ENCODE measurements around the gene FADD. TPM values are rescaled to one million over a fixed set of nuclear protein-coding genes. Genes with fewer than 3 reads are reported as not detected.

FADD gene
- total RNA-seq, 2 donors from 2014 or later: 36.6 to 37.7 TPM

DNA sequence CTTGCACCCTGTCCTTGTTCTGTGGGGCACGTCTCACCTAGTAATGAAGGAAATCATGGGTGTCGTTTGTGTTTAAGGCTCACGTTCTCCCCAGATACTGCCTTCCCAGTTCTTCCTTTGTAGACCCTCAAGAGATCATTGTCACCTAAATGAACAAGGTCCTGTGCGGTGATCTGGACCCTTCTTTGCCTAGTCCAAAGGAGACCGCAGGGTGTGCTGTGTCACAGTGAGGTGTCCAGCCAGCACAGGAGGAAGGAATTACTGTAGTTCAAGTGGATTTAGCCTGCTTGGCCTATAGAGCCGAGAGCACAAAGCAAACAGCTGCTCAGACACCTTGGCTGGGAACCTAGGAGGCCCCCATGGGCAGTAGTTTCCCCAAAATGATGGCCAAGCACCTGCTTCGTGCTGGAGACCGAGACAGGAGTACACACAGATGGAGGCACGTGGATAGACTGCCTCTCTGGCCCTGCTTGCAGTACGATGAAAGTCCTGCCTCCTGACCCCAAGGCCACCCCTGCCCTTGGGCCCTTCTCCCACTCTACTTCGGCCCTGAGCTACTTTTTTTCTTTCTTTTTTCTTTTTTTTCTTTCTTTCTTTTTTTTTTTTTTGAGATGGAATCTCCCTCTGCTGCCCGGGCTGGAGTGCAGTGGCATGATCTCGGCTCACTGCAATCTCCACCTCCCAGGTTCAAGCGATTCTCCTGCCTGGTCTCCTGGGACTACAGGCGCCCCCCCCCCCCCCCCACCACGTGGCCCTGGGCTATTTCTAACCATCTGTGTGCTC is 48.0 kb downstream of the FADD start:
- Histone ChIP-seq H3K36me3 (no peaks in the 10 kb centered on the region), H3K9ac (ENCODE audit: low read depth in 2 of 2, low read length in 2 of 2) (no peak overlapping the region), H3K4me1 (no peaks in the 10 kb centered on the region), H3K27ac (no peak overlapping the region), H3K9me3 (no peaks in the 10 kb centered on the region), H3K27me3 (no peaks in the 10 kb centered on the region), H3K4me3 (no peak overlapping the region)
- intact Hi-C loops (cut with DNase I): no loop called here
- TF ChIP-seq, protein P1, sequence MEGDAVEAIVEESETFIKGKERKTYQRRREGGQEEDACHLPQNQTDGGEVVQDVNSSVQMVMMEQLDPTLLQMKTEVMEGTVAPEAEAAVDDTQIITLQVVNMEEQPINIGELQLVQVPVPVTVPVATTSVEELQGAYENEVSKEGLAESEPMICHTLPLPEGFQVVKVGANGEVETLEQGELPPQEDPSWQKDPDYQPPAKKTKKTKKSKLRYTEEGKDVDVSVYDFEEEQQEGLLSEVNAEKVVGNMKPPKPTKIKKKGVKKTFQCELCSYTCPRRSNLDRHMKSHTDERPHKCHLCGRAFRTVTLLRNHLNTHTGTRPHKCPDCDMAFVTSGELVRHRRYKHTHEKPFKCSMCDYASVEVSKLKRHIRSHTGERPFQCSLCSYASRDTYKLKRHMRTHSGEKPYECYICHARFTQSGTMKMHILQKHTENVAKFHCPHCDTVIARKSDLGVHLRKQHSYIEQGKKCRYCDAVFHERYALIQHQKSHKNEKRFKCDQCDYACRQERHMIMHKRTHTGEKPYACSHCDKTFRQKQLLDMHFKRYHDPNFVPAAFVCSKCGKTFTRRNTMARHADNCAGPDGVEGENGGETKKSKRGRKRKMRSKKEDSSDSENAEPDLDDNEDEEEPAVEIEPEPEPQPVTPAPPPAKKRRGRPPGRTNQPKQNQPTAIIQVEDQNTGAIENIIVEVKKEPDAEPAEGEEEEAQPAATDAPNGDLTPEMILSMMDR (IDR thresholded peaks at IDR 0.05): no peak
- no peak for DNase-seq

- Histone ChIP-seq H3K27ac (no peak overlapping the region), H3K4me1 (no peaks in the 10 kb centered on the region), H3K4me3 (no peak overlapping the region), H3K9me3 (no peaks in the 10 kb centered on the region), H3K36me3 (no peaks in the 10 kb centered on the region), H3K9ac (ENCODE audit: low read depth in 2 of 2, low read length in 2 of 2) (no peak overlapping the region), H3K27me3 (no peaks in the 10 kb centered on the region)
- DNase-seq: no peak
- TF ChIP-seq, protein P1 (IDR thresholded peaks at IDR 0.05): no peak
- intact Hi-C loops (cut with DNase I): no loop called here
Observed at GRCh38 chr11:70251659-70252321, 48.7 kb downstream of the FADD start.

GRCh38 chr11:70252844-70253243 is 49.7 kb downstream of the FADD start:
- H3K4me1 ChIP-seq: no peaks in the 10 kb centered on the region
- TF ChIP-seq, protein P1 (IDR thresholded peaks at IDR 0.05): no peak
- no peaks in the 10 kb centered on the region for H3K27me3 ChIP-seq
- H3K36me3 ChIP-seq: no peaks in the 10 kb centered on the region
- intact Hi-C loops (cut with DNase I): no loop called here
- no peak overlapping the region for H3K4me3 ChIP-seq
- no peaks in the 10 kb centered on the region for H3K9me3 ChIP-seq
- DNase-seq: no peak
- no peak overlapping the region for H3K27ac ChIP-seq
- no peak overlapping the region for H3K9ac ChIP-seq (ENCODE audit: low read depth in 2 of 2, low read length in 2 of 2)

DNA sequence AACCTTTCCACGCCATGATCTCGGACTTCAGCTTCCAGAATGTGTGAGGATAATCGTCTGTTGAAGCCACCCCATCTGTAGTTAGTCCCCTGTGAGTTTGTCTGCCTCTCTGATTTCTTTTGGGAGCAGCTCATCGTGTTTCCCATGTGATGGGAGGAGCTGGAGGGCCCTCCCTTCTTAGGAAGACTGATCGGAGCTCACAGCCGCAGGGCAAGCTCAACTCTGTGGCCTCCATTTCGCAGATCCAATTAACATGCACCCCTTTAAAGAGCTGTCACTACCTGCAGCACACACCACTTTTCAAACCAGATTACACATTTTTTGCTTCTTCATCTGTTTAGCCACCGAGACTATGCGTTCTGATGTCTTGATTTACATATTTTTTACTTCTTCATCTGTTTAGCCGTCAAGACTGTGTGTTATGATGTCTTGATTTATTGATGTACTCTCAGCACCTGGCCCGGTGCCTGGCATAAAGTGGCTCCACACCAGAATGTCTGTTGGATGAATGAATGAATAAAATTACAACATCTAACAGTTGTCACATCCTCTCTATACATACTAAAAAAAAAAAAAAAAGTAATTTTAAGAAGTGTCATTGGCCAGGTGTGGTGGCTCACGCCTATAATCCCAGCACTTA is 52.5 kb downstream of the FADD start:
- Histone ChIP-seq H3K9ac (ENCODE audit: low read depth in 2 of 2, low read length in 2 of 2) (no peak overlapping the region), H3K4me1 (no peaks in the 10 kb centered on the region), H3K27ac (no peak overlapping the region), H3K9me3 (no peaks in the 10 kb centered on the region), H3K27me3 (no peaks in the 10 kb centered on the region), H3K36me3 (no peaks in the 10 kb centered on the region), H3K4me3 (no peak overlapping the region)
- TF ChIP-seq, protein P1 (IDR thresholded peaks at IDR 0.05): no peak
- no peak for DNase-seq
- intact Hi-C loops (cut with DNase I): no loop called here

Other genes with a start within 250 kb of the FADD start
- 10 to 100 TPM in 1 of 2 donors, 1 to 10 TPM in 1; 8.3 to 16.4 TPM for gene ANO1, start 125.0 kb upstream of the FADD start, total RNA-seq
- 10 to 100 TPM; 46.9 to 47.5 TPM for gene PPFIA1, start 67.4 kb downstream of the FADD start, total RNA-seq
- gene CTTN, start 195.2 kb downstream of the FADD start, total RNA-seq: 100 to 1,000 TPM; 249 to 302 TPM